Astrocyte of the hippocampus (primary cell): ENCODE data around the gene KCTD21.

Experiments used
- DNase-seq: peaks from one replicate; pipeline ENCODE4 v3.0.0; 2011; ENCODE audit warnings: low read depth, low spot score

KCTD21 gene

GRCh38 chr11:78139422-78140391 is 48.7 kb downstream of the KCTD21 start, which contains the start of gene ALG8:
Gene ALG8, minus strand, starts transcription at chr11:78139626. Its CDS starts 38 bp downstream, at chr11:78139588.
- peak; percentile 99 for DNase-seq

- no peak for DNase-seq
Measured at GRCh38 chr11:78138694-78139421, 49.6 kb downstream of the KCTD21 start.

- DNase-seq = no peak
Measured at GRCh38 chr11:78138291-78138690, 50.1 kb downstream of the KCTD21 start.

- DNase-seq = no peak
Measured at GRCh38 chr11:78132475-78132874, 56.0 kb downstream of the KCTD21 start.

- DNase-seq = peak; percentile 56
Measured at GRCh38 chr11:78131956-78132355, 56.5 kb downstream of the KCTD21 start.

- no peak for DNase-seq
Measured at GRCh38 chr11:78127403-78127802, 61.0 kb downstream of the KCTD21 start.
